ENCODE measurements around the gene FGD4.

DNA sequence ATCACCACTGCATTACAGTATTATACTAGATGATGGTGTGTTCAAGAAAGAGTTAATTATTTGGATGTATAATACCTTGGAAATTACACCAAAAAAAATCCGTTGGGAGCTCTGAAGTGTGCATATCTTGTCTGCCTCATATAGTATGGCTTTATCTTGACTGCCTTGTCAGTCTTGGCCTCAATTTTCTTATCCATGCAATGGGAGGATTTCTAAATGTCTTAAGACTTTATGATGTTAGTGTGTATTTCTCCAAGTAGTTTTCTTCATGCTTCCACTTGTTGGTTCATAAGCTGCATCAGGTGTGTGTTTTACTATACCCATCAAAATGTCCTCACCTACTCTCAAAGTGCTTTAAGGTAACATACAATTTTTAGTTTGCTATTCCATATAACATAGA is 84.6 kb downstream of the FGD4 start:
- no peak for TF ChIP-seq POLR2A (IDR thresholded peaks at IDR 0.05; ENCODE audit: low read depth)
- TF ChIP-seq, protein P1, sequence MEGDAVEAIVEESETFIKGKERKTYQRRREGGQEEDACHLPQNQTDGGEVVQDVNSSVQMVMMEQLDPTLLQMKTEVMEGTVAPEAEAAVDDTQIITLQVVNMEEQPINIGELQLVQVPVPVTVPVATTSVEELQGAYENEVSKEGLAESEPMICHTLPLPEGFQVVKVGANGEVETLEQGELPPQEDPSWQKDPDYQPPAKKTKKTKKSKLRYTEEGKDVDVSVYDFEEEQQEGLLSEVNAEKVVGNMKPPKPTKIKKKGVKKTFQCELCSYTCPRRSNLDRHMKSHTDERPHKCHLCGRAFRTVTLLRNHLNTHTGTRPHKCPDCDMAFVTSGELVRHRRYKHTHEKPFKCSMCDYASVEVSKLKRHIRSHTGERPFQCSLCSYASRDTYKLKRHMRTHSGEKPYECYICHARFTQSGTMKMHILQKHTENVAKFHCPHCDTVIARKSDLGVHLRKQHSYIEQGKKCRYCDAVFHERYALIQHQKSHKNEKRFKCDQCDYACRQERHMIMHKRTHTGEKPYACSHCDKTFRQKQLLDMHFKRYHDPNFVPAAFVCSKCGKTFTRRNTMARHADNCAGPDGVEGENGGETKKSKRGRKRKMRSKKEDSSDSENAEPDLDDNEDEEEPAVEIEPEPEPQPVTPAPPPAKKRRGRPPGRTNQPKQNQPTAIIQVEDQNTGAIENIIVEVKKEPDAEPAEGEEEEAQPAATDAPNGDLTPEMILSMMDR (IDR thresholded peaks at IDR 0.05): no peak
- no peak for TF ChIP-seq POLR2AphosphoS5 (IDR thresholded peaks at IDR 0.05)
- TF ChIP-seq EP300 (IDR thresholded peaks at IDR 0.05): no peak
